H1 (cell line): ENCODE data around the gene TUBB4B. TPM values are rescaled to one million over a fixed set of nuclear protein-coding genes. Genes with fewer than 3 reads are reported as not detected.

Experiments used
- CBX5 ChIP-seq: fragments of 300-800, 300-1000 bp; sonication (generic); IDR thresholded peaks from 2 replicates; pipeline ENCODE4 v1.7.1; 2016; ENCODE audit warnings: antibody characterized with exemption, low read length, low read depth
- CTCF ChIP-seq, 3 experiments: IDR thresholded peaks; 1 replicate in 2 of 3; 2 replicates in 1 of 3; pipeline versions ENCODE4 v1.5.1 to v1.6.1; 2011; ENCODE audit warnings: low read length in 3 of 3, mild to moderate bottlenecking in 3 of 3, inconsistent platforms in 2 of 3, low read depth in 1 of 3, moderate library complexity in 1 of 3; ENCODE audit not compliant: insufficient read depth in 1 of 3; ENCODE audit errors: control extremely low read depth in 1 of 3
- GABPA ChIP-seq: IDR thresholded peaks from 2 replicates; pipeline ENCODE4 v1.6.1; 2011; ENCODE audit warnings: mild to moderate bottlenecking, low read length, moderate library complexity, borderline replicate concordance; ENCODE audit not compliant: insufficient read depth
- KDM4A ChIP-seq: IDR thresholded peaks from one replicate; pipeline ENCODE4 v1.7.1; 2012; ENCODE audit warnings: low read depth, mild to moderate bottlenecking, moderate library complexity, low read length, inconsistent platforms; ENCODE audit not compliant: severe bottlenecking
- NANOG ChIP-seq: IDR thresholded peaks from 2 replicates; pipeline ENCODE4 v1.6.1; 2011; ENCODE audit warnings: low read length, low read depth, mild to moderate bottlenecking, inconsistent platforms; ENCODE audit not compliant: insufficient read depth, poor library complexity, severe bottlenecking
- polyA plus RNA-seq, 7 experiments: library from polyadenylated mRNA; depleted of rRNA in 3 of 7; stranded (reverse) in 5 of 7; unstranded in 2 of 7; fragments of >200 nt in 5 of 7; fragments of 200-250 nt in 2 of 7; gene quantifications; 1 replicate in 5 of 7; 2 replicates in 1 of 7; 4 replicates in 1 of 7; pipeline versions ENCODE4 v1.2.1 to v1.2.3, GENCODE V29; 2011 to 2013; ENCODE audit warnings: missing spikeins in 2 of 7, mixed read lengths in 2 of 7
- total RNA-seq: library from RNA; stranded (reverse); fragmentation: NEBNext Ultra II Directional; extraction: Animal tissue kit (Norgen Biotek cat#: 25700); gene quantifications from 2 replicates; pipeline ENCODE4 v1.2.1, GENCODE V29; 2021
- TF ChIP-seq, protein P1 (sequence below): IDR thresholded peaks from 2 replicates; pipeline ENCODE4 v1.6.1; 2012; ENCODE audit warnings: inconsistent platforms

The TUBB4B gene
- total and polyA plus RNA-seq, 2 of the 8 experiments (the other 6 are each of a cell fraction or from before 2014, with no cell fraction given), result 280 to 307 TPM

DNA sequence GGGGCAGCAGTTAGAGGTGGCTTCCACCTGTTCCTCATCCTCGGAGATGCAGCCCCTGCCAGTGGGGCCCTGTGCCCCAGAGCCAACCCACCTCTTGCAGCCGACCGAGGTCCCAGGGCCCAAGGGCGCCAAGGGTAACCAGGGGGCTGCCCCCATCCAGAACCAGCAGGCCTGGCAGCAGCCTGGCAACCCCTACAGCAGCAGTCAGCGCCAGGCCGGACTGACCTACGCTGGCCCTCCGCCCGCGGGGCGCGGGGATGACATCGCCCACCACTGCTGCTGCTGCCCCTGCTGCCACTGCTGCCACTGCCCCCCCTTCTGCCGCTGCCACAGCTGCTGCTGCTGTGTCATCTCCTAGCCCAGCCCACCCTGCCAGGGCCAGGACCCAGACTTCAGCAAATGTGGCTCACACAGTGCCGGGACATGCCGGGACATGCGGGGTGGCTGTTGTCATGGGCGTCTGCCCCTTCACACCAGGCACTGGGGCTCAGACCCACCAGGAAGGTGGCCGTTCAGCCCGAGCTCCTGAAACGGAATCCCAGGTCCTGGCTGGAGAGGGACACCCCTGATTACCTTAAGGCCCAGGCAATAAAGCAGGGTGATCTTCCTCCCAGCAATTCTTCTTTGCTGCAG is 15.3 kb upstream of the TUBB4B start (continued):
- no peak for TF ChIP-seq CTCF (IDR thresholded peaks at IDR 0.05; ENCODE audit: control extremely low read depth in 1 of 3, insufficient read depth in 1 of 3, low read depth in 1 of 3, low read length in 3 of 3)
- TF ChIP-seq GABPA, result no peak
- TF ChIP-seq CBX5, result no peak
- TF ChIP-seq, protein P1, sequence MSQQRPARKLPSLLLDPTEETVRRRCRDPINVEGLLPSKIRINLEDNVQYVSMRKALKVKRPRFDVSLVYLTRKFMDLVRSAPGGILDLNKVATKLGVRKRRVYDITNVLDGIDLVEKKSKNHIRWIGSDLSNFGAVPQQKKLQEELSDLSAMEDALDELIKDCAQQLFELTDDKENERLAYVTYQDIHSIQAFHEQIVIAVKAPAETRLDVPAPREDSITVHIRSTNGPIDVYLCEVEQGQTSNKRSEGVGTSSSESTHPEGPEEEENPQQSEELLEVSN, result no peak
- no peak for TF ChIP-seq NANOG
- no peak for TF ChIP-seq KDM4A
